Mesendoderm (in vitro differentiated cells): ENCODE data around the gene RTN4R.

ENCODE experiments used
- DNase-seq: peaks from one replicate; pipeline ENCODE4 v3.0.0; 2013
- H2AK5ac ChIP-seq: 2 replicates; pipeline ENCODE4 v1.6.1; 2013; ENCODE audit warnings: low read length, inconsistent platforms
- H2BK120ac ChIP-seq: 2 replicates; pipeline ENCODE4 v1.6.1; 2013; ENCODE audit warnings: low read depth, mild to moderate bottlenecking, low read length, moderate library complexity, mixed read lengths
- H2BK15ac ChIP-seq: replicated peaks from 2 replicates; pipeline ENCODE4 v1.6.1; 2013; ENCODE audit warnings: low read depth, mild to moderate bottlenecking, moderate library complexity
- H2BK5ac ChIP-seq: 2 replicates; pipeline ENCODE4 v1.6.1; 2013; ENCODE audit warnings: low read length, inconsistent platforms
- H3K18ac ChIP-seq: 2 replicates; pipeline ENCODE4 v1.6.1; 2013; ENCODE audit warnings: mild to moderate bottlenecking, low read length, mixed read lengths
- H3K23ac ChIP-seq: one replicate; pipeline ENCODE4 v1.6.1; 2013; ENCODE audit warnings: low read length
- H3K27ac ChIP-seq: 2 replicates; pipeline ENCODE4 v1.5.1; 2013; ENCODE audit warnings: low read depth, mild to moderate bottlenecking, inconsistent platforms, low read length, moderate library complexity
- H3K27me3 ChIP-seq: 2 replicates; pipeline ENCODE4 v1.6.1; 2013; ENCODE audit warnings: low read length, control low read depth, mild to moderate bottlenecking, inconsistent platforms; ENCODE audit not compliant: insufficient read depth, poor library complexity
- H3K36me3 ChIP-seq: 2 replicates; pipeline ENCODE4 v1.6.1; 2013; ENCODE audit warnings: low read length, inconsistent platforms; ENCODE audit not compliant: control insufficient read depth, insufficient read depth
- H3K4ac ChIP-seq: one replicate; pipeline ENCODE4 v1.6.1; 2013; ENCODE audit warnings: low read depth, mild to moderate bottlenecking, low read length, moderate library complexity
- H3K4me1 ChIP-seq: 2 replicates; pipeline ENCODE4 v1.6.1; 2013; ENCODE audit warnings: low read depth, low read length, inconsistent platforms; ENCODE audit not compliant: control insufficient read depth
- H3K4me2 ChIP-seq: 2 replicates; pipeline ENCODE4 v1.6.1; 2013; ENCODE audit warnings: low read length
- H3K4me3 ChIP-seq: 2 replicates; pipeline ENCODE4 v1.5.1; 2013; ENCODE audit warnings: mild to moderate bottlenecking, low read length
- H3K56ac ChIP-seq: one replicate; pipeline ENCODE4 v1.6.1; 2013; ENCODE audit warnings: low read length
- H3K79me1 ChIP-seq: 2 replicates; pipeline ENCODE4 v1.6.1; 2013; ENCODE audit warnings: low read length, inconsistent platforms
- H3K79me2 ChIP-seq: 2 replicates; pipeline ENCODE4 v1.6.1; 2013; ENCODE audit warnings: mild to moderate bottlenecking, low read length; ENCODE audit not compliant: control insufficient read depth, insufficient read depth
- H3K9ac ChIP-seq: 2 replicates; pipeline ENCODE4 v1.6.1; 2013; ENCODE audit warnings: low read length, inconsistent platforms
- H4K5ac ChIP-seq: one replicate; pipeline ENCODE4 v1.6.1; 2013; ENCODE audit warnings: low read length
- H4K8ac ChIP-seq: one replicate; pipeline ENCODE4 v1.6.1; 2013; ENCODE audit warnings: low read depth, mild to moderate bottlenecking, control low read depth, low read length, moderate library complexity
- WGBS: extraction: QIAGEN DNeasy Blood & Tissue Kit; methylation state at CpG from one replicate; pipeline ENCODE4 v1.1.7; 2013; ENCODE audit warnings: low lambda C conversion rate, missing lambda C conversion rate; ENCODE audit not compliant: insufficient coverage; ENCODE audit errors: extremely low coverage; 5-methylcytosine and 5-hydroxymethylcytosine counted together

Gene RTN4R

GRCh38 chr22:20244691-20245576 is 23.2 kb downstream of the RTN4R start:
- no CpG with 5 or more reads among the region's 24 CpGs for WGBS
- H3K36me3 ChIP-seq, result no peaks in the 10 kb centered on the region
- H3K4me3 ChIP-seq, result no peak overlapping the region
- H3K79me2 ChIP-seq, result no peaks in the 10 kb centered on the region
- peaks cover 19% of the 10 kb centered on the region for H3K4me1 ChIP-seq
- H2BK5ac ChIP-seq, result peak overlapping the region; percentile 4
- H3K27ac ChIP-seq, result no peak overlapping the region
- H3K18ac ChIP-seq, result no peak overlapping the region
- no peak overlapping the region for H2BK120ac ChIP-seq
- no peak overlapping the region for H3K4ac ChIP-seq
- no peak overlapping the region for H3K4me2 ChIP-seq
- peak overlapping the region; percentile 22 for H3K56ac ChIP-seq
- H2AK5ac ChIP-seq, result peak overlapping the region; percentile 48
- H2BK15ac ChIP-seq, result no peak overlapping the region
- no peak overlapping the region for H4K5ac ChIP-seq
- H3K9ac ChIP-seq, result no peak overlapping the region
- no peaks in the 10 kb centered on the region for H3K27me3 ChIP-seq
- H4K8ac ChIP-seq, result no peak overlapping the region
- H3K79me1 ChIP-seq, result no peaks in the 10 kb centered on the region
- DNase-seq, result peak; percentile 16
- H3K23ac ChIP-seq, result peak overlapping the region; percentile 51

- Histone ChIP-seq H4K8ac (no peak overlapping the region), H3K56ac (no peak overlapping the region), H2BK120ac (no peak overlapping the region), H3K4ac (no peak overlapping the region), H3K9ac (no peak overlapping the region), H2BK5ac (no peak overlapping the region), H2BK15ac (no peak overlapping the region), H3K79me1 (no peaks in the 10 kb centered on the region), H3K27me3 (no peaks in the 10 kb centered on the region), H3K27ac (no peak overlapping the region), H2AK5ac (no peak overlapping the region), H3K18ac (no peak overlapping the region), H3K79me2 (no peaks in the 10 kb centered on the region), H3K4me2 (no peak overlapping the region), H4K5ac (no peak overlapping the region), H3K4me1 (peaks cover 19% of the 10 kb centered on the region), H3K23ac (no peak overlapping the region), H3K36me3 (no peaks in the 10 kb centered on the region), H3K4me3 (no peak overlapping the region)
- WGBS, result no CpG with 5 or more reads among the region's 10 CpGs
- no peak for DNase-seq
Observed at GRCh38 chr22:20244250-20244648, 23.9 kb downstream of the RTN4R start.

- H4K8ac ChIP-seq, result no peak overlapping the region
- H3K36me3 ChIP-seq, result no peaks in the 10 kb centered on the region
- no peak overlapping the region for H3K4me3 ChIP-seq
- no peak overlapping the region for H3K9ac ChIP-seq
- peak overlapping the region; percentile 58 for H3K27ac ChIP-seq
- DNase-seq, result peak; percentile 94
- H3K79me2 ChIP-seq, result no peaks in the 10 kb centered on the region
- H3K27me3 ChIP-seq, result no peaks in the 10 kb centered on the region
- peak overlapping the region; percentile 25 for H3K56ac ChIP-seq
- WGBS, result no CpG with 5 or more reads among the region's 16 CpGs
- H2AK5ac ChIP-seq, result no peak overlapping the region
- no peak overlapping the region for H2BK15ac ChIP-seq
- H3K23ac ChIP-seq, result no peak overlapping the region
- H3K4ac ChIP-seq, result peak overlapping the region; percentile 9
- H3K79me1 ChIP-seq, result no peaks in the 10 kb centered on the region
- no peak overlapping the region for H2BK120ac ChIP-seq
- no peak overlapping the region for H2BK5ac ChIP-seq
- peak overlapping the region; percentile 38 for H3K4me2 ChIP-seq
- no peak overlapping the region for H4K5ac ChIP-seq
- peaks cover 19% of the 10 kb centered on the region for H3K4me1 ChIP-seq
- H3K18ac ChIP-seq, result no peak overlapping the region
Observed at GRCh38 chr22:20243537-20244249, 24.4 kb downstream of the RTN4R start.

DNA sequence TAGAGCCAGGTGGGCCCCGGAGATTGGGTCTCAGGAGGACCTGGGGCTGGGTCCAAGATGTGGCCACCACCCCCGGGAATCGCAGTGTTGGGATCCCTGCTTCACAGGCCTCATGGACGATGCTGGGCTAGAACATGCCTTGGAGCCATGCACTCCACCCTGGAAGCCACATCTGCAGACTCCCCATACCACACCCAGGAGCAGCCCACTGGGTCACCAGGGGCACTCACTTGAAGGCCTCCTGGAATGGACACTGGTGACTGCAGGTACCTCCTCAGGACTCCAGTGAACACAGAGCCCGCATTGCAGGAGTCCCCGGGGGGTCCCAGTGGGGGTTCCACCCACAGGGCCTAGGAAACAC is 25.0 kb downstream of the RTN4R start:
- Histone ChIP-seq H4K8ac (no peak overlapping the region), H3K36me3 (no peaks in the 10 kb centered on the region), H3K4me3 (no peak overlapping the region), H2BK120ac (no peak overlapping the region), H3K23ac (no peak overlapping the region), H3K18ac (no peak overlapping the region), H3K9ac (no peak overlapping the region), H3K79me2 (no peaks in the 10 kb centered on the region), H2BK5ac (no peak overlapping the region), H3K79me1 (no peaks in the 10 kb centered on the region), H4K5ac (no peak overlapping the region), H3K27me3 (no peaks in the 10 kb centered on the region), H3K4me1 (peaks cover 19% of the 10 kb centered on the region), H3K4ac (peak overlapping the region; percentile 9), H3K56ac (peak overlapping the region; percentile 49), H3K27ac (no peak overlapping the region), H3K4me2 (no peak overlapping the region), H2BK15ac (no peak overlapping the region), H2AK5ac (no peak overlapping the region)
- DNase-seq, result no peak
- no CpG with 5 or more reads among the region's 6 CpGs for WGBS

- H4K5ac ChIP-seq, result no peak overlapping the region
- H3K4me3 ChIP-seq, result no peak overlapping the region
- no peak overlapping the region for H2BK5ac ChIP-seq
- no peak overlapping the region for H3K56ac ChIP-seq
- no peaks in the 10 kb centered on the region for H3K27me3 ChIP-seq
- H4K8ac ChIP-seq, result no peak overlapping the region
- WGBS, result no CpG with 5 or more reads among the region's 42 CpGs
- no peak overlapping the region for H3K9ac ChIP-seq
- no peak overlapping the region for H2AK5ac ChIP-seq
- H3K36me3 ChIP-seq, result no peaks in the 10 kb centered on the region
- no peak overlapping the region for H2BK120ac ChIP-seq
- no peak overlapping the region for H2BK15ac ChIP-seq
- no peaks in the 10 kb centered on the region for H3K79me1 ChIP-seq
- no peak overlapping the region for H3K4me2 ChIP-seq
- H3K79me2 ChIP-seq, result no peaks in the 10 kb centered on the region
- DNase-seq, result no peak
- H3K18ac ChIP-seq, result no peak overlapping the region
- peaks cover 19% of the 10 kb centered on the region for H3K4me1 ChIP-seq
- no peak overlapping the region for H3K23ac ChIP-seq
- H3K4ac ChIP-seq, result no peak overlapping the region
- H3K27ac ChIP-seq, result no peak overlapping the region
Observed at GRCh38 chr22:20242393-20243175, 25.5 kb downstream of the RTN4R start.
